Testis (tissue), 2 donors: ENCODE data around the gene FLACC1.

Experiments
- POLR2A ChIP-seq: fragments of 450-650 bp; IDR thresholded peaks from one replicate; pipeline ENCODE4 v1.6.1; 2017; ENCODE audit warnings: antibody characterized with exemption, mild to moderate bottlenecking, moderate library complexity
- TF ChIP-seq, protein P1 (sequence below), 3 experiments: fragments of 450-650 bp in 2 of 3; fragments of 200-600 bp in 1 of 3; sonication (generic) in 1 of 3; IDR thresholded peaks; one replicate each; pipeline ENCODE4 v1.5.1; 2016 to 2019; ENCODE audit warnings: antibody characterized with exemption in 3 of 3, mild to moderate bottlenecking in 2 of 3, moderate library complexity in 1 of 3

DNA sequence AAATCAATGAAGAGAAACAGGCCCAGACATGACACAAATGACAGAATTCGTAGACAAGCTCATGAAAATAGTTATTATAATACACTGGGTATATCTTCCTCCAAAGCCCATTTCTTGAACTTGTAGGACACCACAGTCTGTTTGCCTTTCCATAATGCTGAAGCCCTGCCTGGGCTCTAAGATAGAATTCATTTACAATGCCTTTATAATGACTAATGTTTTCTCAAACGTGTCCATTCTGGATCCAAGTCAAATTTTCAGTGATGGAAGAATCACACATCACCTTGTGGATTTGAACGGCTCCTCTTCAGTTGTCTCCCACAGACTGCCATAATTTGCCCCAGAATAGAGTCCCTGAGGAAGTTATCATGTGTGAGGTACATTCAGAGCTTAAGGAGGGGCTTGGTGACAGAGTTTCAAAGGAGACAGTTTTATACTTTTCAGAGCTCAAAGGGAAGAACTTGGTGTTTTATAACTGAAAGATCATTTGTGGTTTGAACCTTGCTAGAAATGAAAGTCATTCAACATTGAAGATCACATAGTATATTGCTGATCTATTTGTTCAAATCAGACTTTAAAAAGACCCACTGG lies 58.6 kb downstream of the FLACC1 start:
- TF ChIP-seq, protein P1, sequence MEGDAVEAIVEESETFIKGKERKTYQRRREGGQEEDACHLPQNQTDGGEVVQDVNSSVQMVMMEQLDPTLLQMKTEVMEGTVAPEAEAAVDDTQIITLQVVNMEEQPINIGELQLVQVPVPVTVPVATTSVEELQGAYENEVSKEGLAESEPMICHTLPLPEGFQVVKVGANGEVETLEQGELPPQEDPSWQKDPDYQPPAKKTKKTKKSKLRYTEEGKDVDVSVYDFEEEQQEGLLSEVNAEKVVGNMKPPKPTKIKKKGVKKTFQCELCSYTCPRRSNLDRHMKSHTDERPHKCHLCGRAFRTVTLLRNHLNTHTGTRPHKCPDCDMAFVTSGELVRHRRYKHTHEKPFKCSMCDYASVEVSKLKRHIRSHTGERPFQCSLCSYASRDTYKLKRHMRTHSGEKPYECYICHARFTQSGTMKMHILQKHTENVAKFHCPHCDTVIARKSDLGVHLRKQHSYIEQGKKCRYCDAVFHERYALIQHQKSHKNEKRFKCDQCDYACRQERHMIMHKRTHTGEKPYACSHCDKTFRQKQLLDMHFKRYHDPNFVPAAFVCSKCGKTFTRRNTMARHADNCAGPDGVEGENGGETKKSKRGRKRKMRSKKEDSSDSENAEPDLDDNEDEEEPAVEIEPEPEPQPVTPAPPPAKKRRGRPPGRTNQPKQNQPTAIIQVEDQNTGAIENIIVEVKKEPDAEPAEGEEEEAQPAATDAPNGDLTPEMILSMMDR (IDR thresholded peaks at IDR 0.05) = no peak
- no peak for TF ChIP-seq POLR2A
